CD4-positive, alpha-beta T cell treated with Interleukin-21 for 1 hour (primary cell): ENCODE measurements around the gene TAPBPL.
"Not testable (repeated sequence)": the region's sequence is repeated elsewhere in the genome, so short reads cannot be mapped to it uniquely, and the experiment has no call there.

Experiments
- DNase-seq: peaks from one replicate; pipeline ENCODE4 v3.0.0-alpha.2; 2020

The TAPBPL gene

DNA sequence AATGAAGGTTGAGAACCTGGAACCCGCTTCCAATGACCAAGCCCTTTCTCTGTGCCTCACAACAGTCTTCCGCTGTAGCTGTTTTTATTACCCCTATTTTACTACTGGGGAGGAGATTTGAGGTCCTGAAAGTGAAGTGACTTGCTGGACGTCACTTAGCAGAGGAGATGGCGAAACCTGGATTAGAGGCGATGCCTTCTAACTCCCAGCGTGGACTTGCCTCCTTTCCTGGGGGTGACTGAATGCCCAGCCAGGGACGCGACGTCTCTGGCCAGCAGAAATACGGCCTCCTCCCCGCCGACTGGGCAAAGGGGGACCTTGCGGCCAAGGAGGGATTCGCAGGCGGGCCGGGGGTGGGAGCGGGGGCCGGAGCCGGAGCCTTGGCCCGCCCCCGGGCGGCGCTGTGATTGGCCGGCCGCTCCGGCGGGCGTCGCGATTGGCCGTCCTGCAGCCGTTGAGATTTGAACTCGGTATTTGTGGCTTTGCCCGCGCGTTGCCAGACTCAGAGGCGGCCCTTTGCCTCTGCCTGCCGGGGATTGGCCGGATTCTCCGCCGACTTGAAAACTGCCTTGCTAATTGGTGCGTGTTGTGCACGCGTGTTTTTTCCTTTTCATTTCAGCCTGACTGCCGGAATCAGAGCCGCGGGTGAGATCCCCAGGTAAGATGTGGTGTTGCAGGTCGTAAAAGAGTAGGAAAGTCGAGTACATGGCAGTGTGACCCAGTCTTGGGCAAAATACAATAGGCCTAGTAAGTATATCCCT lies 41.8 kb downstream of the TAPBPL start, which contains the start of gene NCAPD2:
TSS of gene NCAPD2 (plus strand) at position 606 of the 761 bp plus-strand sequence. CDS start 997 bp downstream, outside the sequence.
- peak; percentile 96 for DNase-seq

GRCh38 chr12:6494258-6494743 lies 42.5 kb downstream of the TAPBPL start:
- DNase-seq = no peak

GRCh38 chr12:6494968-6495367 lies 43.1 kb downstream of the TAPBPL start:
- no peak for DNase-seq

- not testable (repeated sequence) for DNase-seq
These were observed 45.4 kb downstream of the TAPBPL start for GRCh38 chr12:6497291-6497690.

- no peak for DNase-seq
These were observed 48.6 kb downstream of the TAPBPL start for GRCh38 chr12:6500466-6500865.

DNA sequence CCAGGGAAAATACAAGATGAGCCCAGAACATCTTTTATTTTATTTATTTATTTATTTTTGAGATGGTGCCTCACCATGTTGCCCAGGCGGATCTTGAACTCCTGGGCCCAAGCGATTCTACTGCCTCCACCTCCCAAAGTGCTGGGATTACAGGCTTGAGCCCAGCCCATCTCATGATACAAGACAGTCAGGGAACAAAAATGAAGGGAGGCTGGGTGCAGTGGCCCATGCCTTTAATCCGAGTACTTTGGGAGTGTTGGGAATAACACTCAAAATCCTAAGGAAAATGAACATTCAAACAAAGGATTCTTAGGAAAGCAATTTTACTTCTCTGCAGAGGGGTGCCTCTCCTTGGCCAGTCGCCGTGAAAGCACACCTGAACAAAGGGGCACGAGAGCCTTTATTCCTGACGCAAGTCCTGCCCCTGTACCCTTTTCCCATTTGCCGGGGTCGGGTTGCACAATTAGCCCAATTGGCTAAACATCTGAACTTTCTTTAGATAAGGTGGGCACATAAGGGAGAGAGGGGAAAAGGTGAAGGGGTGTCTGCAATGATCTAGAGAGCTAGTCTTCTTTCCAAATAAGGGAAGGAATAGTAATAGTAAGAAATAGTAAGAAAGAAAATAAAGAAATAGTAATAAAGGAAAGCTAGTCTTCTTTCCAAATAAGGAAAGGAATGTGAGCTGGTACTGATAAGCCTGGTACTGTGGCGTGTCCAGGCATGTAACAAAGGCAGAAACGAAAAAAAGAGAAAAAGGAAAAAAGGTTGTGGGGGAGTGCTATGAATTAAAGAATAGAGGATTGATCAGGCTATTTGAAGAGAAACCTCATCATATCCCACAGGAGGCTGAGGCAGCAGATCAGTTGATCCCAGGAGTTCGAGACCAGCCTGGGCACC lies 55.5 kb downstream of the TAPBPL start:
- DNase-seq = no peak

DNA sequence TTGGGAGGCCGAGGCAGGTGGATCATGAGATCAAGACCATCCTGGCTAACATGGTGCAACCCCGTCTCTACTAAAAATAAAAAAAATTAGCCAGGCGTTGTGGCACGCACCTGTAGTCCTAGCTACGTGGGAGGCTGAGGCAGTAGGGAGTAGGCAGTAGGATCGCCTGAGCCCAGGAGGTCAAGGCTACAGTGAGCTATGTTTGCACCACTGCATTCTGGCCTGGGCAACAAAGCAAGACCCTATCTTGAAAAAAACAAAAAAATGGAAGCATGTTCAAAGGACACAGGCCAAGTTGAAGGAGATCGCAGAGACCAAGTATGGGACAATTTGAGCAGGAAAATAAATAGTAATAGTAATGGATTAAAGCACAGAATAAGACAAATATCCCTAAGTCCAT lies 56.2 kb downstream of the TAPBPL start:
- no peak for DNase-seq
